Activated CD8-positive, alpha-beta T cell treated with anti-CD3 and anti-CD28 coated beads, Interleukin-2, amount 10 ng/mL, durations not matched to agents 7 days and 5 days (primary cell): ENCODE measurements around the gene HID1. TPM values are rescaled to one million over a fixed set of nuclear protein-coding genes. Genes with fewer than 3 reads are reported as not detected.
"Not testable (repeated sequence)": the region's sequence is repeated elsewhere in the genome, so short reads cannot be mapped to it uniquely, and the experiment has no call there.

Experiments used
- ATAC-seq: fragments of 150-1000 bp; cut with Tn5 transposase; one replicate; pipeline ENCODE4 v1.10.0; 2021; ENCODE audit warnings: moderate library complexity
- CTCF ChIA-PET: fragments of 350-600 bp; sonication (Branson Sonifier 250); formaldehyde crosslinking; loops from one replicate; lab custom pipeline; 2021; ENCODE audit warnings: antibody characterized with exemption; lab: Charles Lee
- POLR2A ChIA-PET: fragments of 350-600 bp; sonication (Branson Sonifier 250); formaldehyde crosslinking; loops from one replicate; lab custom pipeline; 2021; ENCODE audit warnings: antibody characterized with exemption; lab: Charles Lee
- DNase-seq: peaks from one replicate; pipeline ENCODE4 v3.0.0-alpha.2; 2020
- H3K27ac Mint-ChIP-seq: one replicate; pipeline ENCODE4 v1.8.0; 2021; ENCODE audit warnings: mild to moderate bottlenecking, mixed read lengths
- H3K27me3 Mint-ChIP-seq: one replicate; pipeline ENCODE4 v1.8.0; 2021; ENCODE audit warnings: low read depth, mixed read lengths
- H3K36me3 Mint-ChIP-seq: one replicate; pipeline ENCODE4 v1.8.0; 2021; ENCODE audit warnings: low read depth, mixed read lengths
- H3K4me1 Mint-ChIP-seq: one replicate; pipeline ENCODE4 v1.8.0; 2021; ENCODE audit warnings: low read depth, mixed read lengths
- H3K4me3 Mint-ChIP-seq: one replicate; pipeline ENCODE4 v1.8.0; 2021; ENCODE audit warnings: mild to moderate bottlenecking, mixed read lengths
- H3K9me3 Mint-ChIP-seq: one replicate; pipeline ENCODE4 v1.8.0; 2022; ENCODE audit warnings: mixed read lengths; ENCODE audit not compliant: insufficient read depth
- total RNA-seq, 2 experiments: library from RNA; stranded (reverse); gene quantifications; one replicate each; pipeline ENCODE4 v1.2.3, GENCODE V29; 2021

HID1 gene
- total RNA-seq, 2 experiments from 2014 or later, result 0.18 to 0.55 TPM

- POLR2A ChIA-PET, result interaction anchor here (0.6 to 0.9 kb wide), 2 partner anchors 43 to 466 kb away, joined by 3 read pairs; partner anchors contain the start of gene MRPL58
- peaks cover 27% of the 10 kb centered on the region for H3K27me3 Mint-ChIP-seq
- not testable (repeated sequence) for H3K9me3 Mint-ChIP-seq, H3K4me3 Mint-ChIP-seq, H3K4me1 Mint-ChIP-seq, DNase-seq, H3K27ac Mint-ChIP-seq, ATAC-seq, H3K36me3 Mint-ChIP-seq
- CTCF ChIA-PET, result interaction anchor here (1.0 to 8.8 kb wide), 5 partner anchors 7 to 443 kb away, joined by 3 to 82 read pairs (median 4); no protein-coding TSS in a partner anchor
These were observed 3.1 kb downstream of the HID1 start for GRCh38 chr17:74969501-74969900.

GRCh38 chr17:74968361-74968780, 4.2 kb downstream of the HID1 start:
- Mint-ChIP-seq H3K9me3 (no peaks in the 10 kb centered on the region), H3K4me1 (peaks cover 5% of the 10 kb centered on the region), H3K4me3 (no peak overlapping the region), H3K27me3 (peaks cover 21% of the 10 kb centered on the region), H3K36me3 (no peaks in the 10 kb centered on the region), H3K27ac (no peak overlapping the region)
- ATAC-seq (no peak), DNase-seq (no peak)
- CTCF ChIA-PET, result interaction anchor here (0.9 to 8.8 kb wide), 4 partner anchors 6 to 600 kb away, joined by 3 to 82 read pairs (median 8); no protein-coding TSS in a partner anchor
- POLR2A ChIA-PET, result no interaction called here

GRCh38 chr17:74964988-74965622, 7.5 kb downstream of the HID1 start:
- POLR2A ChIA-PET, result no interaction called here
- CTCF ChIA-PET, result no interaction called here
- Mint-ChIP-seq H3K27ac (no peak overlapping the region), H3K4me1 (peaks cover 7% of the 10 kb centered on the region), H3K4me3 (no peak overlapping the region), H3K27me3 (peaks cover 2% of the 10 kb centered on the region), H3K9me3 (no peaks in the 10 kb centered on the region), H3K36me3 (no peaks in the 10 kb centered on the region)
- no peak for ATAC-seq
- no peak for DNase-seq

GRCh38 chr17:74964246-74964761, 8.3 kb downstream of the HID1 start:
- H3K4me3 Mint-ChIP-seq, result no peak overlapping the region
- DNase-seq (no peak), ATAC-seq (no peak)
- H3K36me3 Mint-ChIP-seq, result no peaks in the 10 kb centered on the region
- H3K27me3 Mint-ChIP-seq, result peaks cover 2% of the 10 kb centered on the region
- H3K9me3 Mint-ChIP-seq, result no peaks in the 10 kb centered on the region
- ChIA-PET CTCF (interaction anchor here (1.7 to 4.5 kb wide), 2 partner anchors 8 to 49 kb away, joined by 5 to 82 read pairs; partner anchors contain the start of genes HID1 and MRPL58), POLR2A (interaction anchor here (0.6 to 0.9 kb wide), 2 partner anchors 48 to 68 kb away, joined by 3 to 5 read pairs; partner anchors contain the start of gene MRPL58)
- H3K27ac Mint-ChIP-seq, result no peak overlapping the region
- H3K4me1 Mint-ChIP-seq, result peaks cover 7% of the 10 kb centered on the region

- POLR2A ChIA-PET, result interaction anchor here (0.6 to 0.9 kb wide), 2 partner anchors 49 to 69 kb away, joined by 3 to 5 read pairs; partner anchors contain the start of gene MRPL58
- ATAC-seq, result no peak
- peaks cover 2% of the 10 kb centered on the region for H3K27me3 Mint-ChIP-seq
- DNase-seq, result no peak
- H3K4me3 Mint-ChIP-seq, result no peak overlapping the region
- H3K9me3 Mint-ChIP-seq, result no peaks in the 10 kb centered on the region
- no peaks in the 10 kb centered on the region for H3K36me3 Mint-ChIP-seq
- peaks cover 7% of the 10 kb centered on the region for H3K4me1 Mint-ChIP-seq
- no peak overlapping the region for H3K27ac Mint-ChIP-seq
- CTCF ChIA-PET, result interaction anchor here (1.7 to 4.5 kb wide), 3 partner anchors 9 to 61 kb away, joined by 5 to 82 read pairs (median 17); partner anchors contain the start of genes HID1 and MRPL58
These were observed 8.9 kb downstream of the HID1 start for GRCh38 chr17:74963656-74964055.

GRCh38 chr17:74962622-74963394, 9.8 kb downstream of the HID1 start:
- no peaks in the 10 kb centered on the region for H3K36me3 Mint-ChIP-seq
- no peaks in the 10 kb centered on the region for H3K9me3 Mint-ChIP-seq
- no peak for ATAC-seq
- no peak overlapping the region for H3K4me3 Mint-ChIP-seq
- no peak overlapping the region for H3K27ac Mint-ChIP-seq
- H3K27me3 Mint-ChIP-seq, result peaks cover 2% of the 10 kb centered on the region
- peaks cover 10% of the 10 kb centered on the region for H3K4me1 Mint-ChIP-seq
- no peak for DNase-seq
- ChIA-PET POLR2A (interaction anchor here (0.9 to 1.6 kb wide), 4 partner anchors 50 to 239 kb away, joined by 3 to 11 read pairs (median 4); partner anchors contain the start of genes ATP5PD and MRPL58), CTCF (interaction anchor here (0.8 to 7.4 kb wide), 26 partner anchors 10 to 450 kb away, joined by 3 to 182 read pairs (median 10); partner anchors contain the start of genes ARMC7, CDR2L, HID1 and MRPL58)

GRCh38 chr17:74961657-74962350, 10.8 kb downstream of the HID1 start:
- ChIA-PET CTCF (interaction anchor here (0.6 to 7.4 kb wide), 68 partner anchors 11 to 543 kb away, joined by 3 to 182 read pairs (median 5); partner anchors contain the start of genes ARMC7, CDR2L, FDXR and HID1), POLR2A (interaction anchor here (0.9 to 1.6 kb wide), 5 partner anchors 51 to 240 kb away, joined by 3 to 11 read pairs (median 4); partner anchors contain the start of genes ATP5PD and MRPL58)
- Mint-ChIP-seq H3K9me3 (no peaks in the 10 kb centered on the region), H3K27ac (no peak overlapping the region), H3K36me3 (no peaks in the 10 kb centered on the region), H3K27me3 (peaks cover 2% of the 10 kb centered on the region), H3K4me3 (no peak overlapping the region), H3K4me1 (peaks cover 10% of the 10 kb centered on the region)
- peak; percentile 78 for ATAC-seq
- DNase-seq, result peak; percentile 89

- H3K9me3 Mint-ChIP-seq, result no peaks in the 10 kb centered on the region
- ChIA-PET CTCF (interaction anchor here (0.6 to 7.4 kb wide), 60 partner anchors 10 to 542 kb away, joined by 3 to 182 read pairs (median 5); partner anchors contain the start of genes ARMC7, CDR2L, FDXR and HID1), POLR2A (interaction anchor here (1.0 to 1.6 kb wide), 3 partner anchors 52 to 241 kb away, joined by 4 to 11 read pairs (median 6); partner anchors contain the start of gene MRPL58)
- no peaks in the 10 kb centered on the region for H3K36me3 Mint-ChIP-seq
- H3K27ac Mint-ChIP-seq, result no peak overlapping the region
- ATAC-seq, result peak; percentile 61
- H3K4me1 Mint-ChIP-seq, result peaks cover 10% of the 10 kb centered on the region
- H3K27me3 Mint-ChIP-seq, result peaks cover 2% of the 10 kb centered on the region
- DNase-seq, result peak; percentile 66
- H3K4me3 Mint-ChIP-seq, result no peak overlapping the region
These were observed 11.8 kb downstream of the HID1 start for GRCh38 chr17:74960570-74961342.

GRCh38 chr17:74959826-74960515, 12.6 kb downstream of the HID1 start:
- Mint-ChIP-seq H3K36me3 (no peaks in the 10 kb centered on the region), H3K27ac (no peak overlapping the region), H3K4me1 (peaks cover 10% of the 10 kb centered on the region), H3K9me3 (no peaks in the 10 kb centered on the region), H3K27me3 (peaks cover 2% of the 10 kb centered on the region), H3K4me3 (no peak overlapping the region)
- DNase-seq (no peak), ATAC-seq (no peak)
- CTCF ChIA-PET, result interaction anchor here (0.7 to 7.4 kb wide), 35 partner anchors 9 to 452 kb away, joined by 3 to 182 read pairs (median 10); partner anchors contain the start of genes ARMC7, CDR2L, FDXR and HID1
- POLR2A ChIA-PET, result interaction anchor here (1.0 kb wide), 1 partner anchor 222 kb away, joined by 3 read pairs; no protein-coding TSS in a partner anchor
